BJ (cell line): Measurements from ENCODE around the gene MTUS2. TPM values are rescaled to one million over a fixed set of nuclear protein-coding genes. Genes with fewer than 3 reads are reported as not detected.

Source experiments
- CTCF ChIA-PET: fragments of 350-600 bp; formaldehyde crosslinking; extraction: SDS; loops from one replicate; lab custom pipeline; 2021; ENCODE audit warnings: antibody characterized with exemption, inconsistent platforms; lab: Yijun Ruan, JAX
- POLR2A ChIA-PET: fragments of 300-600 bp; sonication (Branson Sonifier 250); formaldehyde crosslinking; extraction: SDS; loops from one replicate; lab custom pipeline; 2021; ENCODE audit warnings: antibody characterized with exemption; lab: Charles Lee
- DNase-seq: peaks from one replicate; pipeline ENCODE4 v3.0.0-alpha.2; 2011; ENCODE audit warnings: low read depth
- H3K27me3 ChIP-seq: 2 replicates; pipeline ENCODE4 v1.6.0; 2011; ENCODE audit warnings: low read length; ENCODE audit not compliant: control insufficient read depth, insufficient read depth
- H3K36me3 ChIP-seq: 2 replicates; pipeline ENCODE4 v1.5.1; 2011; ENCODE audit warnings: low read length; ENCODE audit not compliant: control insufficient read depth, insufficient read depth
- H3K4me3 ChIP-seq: 2 replicates; pipeline ENCODE4 v1.5.1; 2011; ENCODE audit warnings: low read depth, mild to moderate bottlenecking, control low read depth, low read length
- CTCF ChIP-seq: IDR thresholded peaks from 2 replicates; pipeline ENCODE4 v1.5.1; 2011; ENCODE audit warnings: low read depth, mild to moderate bottlenecking, control low read depth, inconsistent platforms, low read length, moderate library complexity; ENCODE audit not compliant: insufficient read depth
- polyA plus RNA-seq: library from polyadenylated mRNA; depleted of rRNA; stranded (reverse); fragments of >200 nt; gene quantifications from 2 replicates; pipeline ENCODE4 v1.2.3, GENCODE V29; 2011

The MTUS2 gene
- polyA plus RNA-seq, 1 experiment = 0.05 TPM

- TF ChIP-seq CTCF = no peak
- no peak overlapping the region for H3K4me3 ChIP-seq
- no peaks in the 10 kb centered on the region for H3K36me3 ChIP-seq
- POLR2A ChIA-PET = no interaction called here
- H3K27me3 ChIP-seq = 0 out of 2 replicates have a peak, but pooled peaks cover 2% of the 10 kb centered on the region
- CTCF ChIA-PET = interaction anchor here (1.3 to 2.1 kb wide), 2 partner anchors 7 to 10 kb away, joined by 3 to 5 read pairs; no protein-coding TSS in a partner anchor
- no peak for DNase-seq
Measured at GRCh38 chr13:29355029-29355428, 534.9 kb downstream of the MTUS2 start.

GRCh38 chr13:29359181-29359580 lies 539.0 kb downstream of the MTUS2 start:
- Histone ChIP-seq H3K4me3 (no peak overlapping the region), H3K36me3 (no peaks in the 10 kb centered on the region), H3K27me3 (no peaks in the 10 kb centered on the region)
- ChIA-PET POLR2A (no interaction called here), CTCF (no interaction called here)
- DNase-seq = no peak
- TF ChIP-seq CTCF = no peak

- no peak for DNase-seq
- TF ChIP-seq CTCF = no peak
- no peaks in the 10 kb centered on the region for H3K36me3 ChIP-seq
- CTCF ChIA-PET = interaction anchor here (1.3 to 1.7 kb wide), 4 partner anchors 8 to 543 kb away, joined by 3 to 6 read pairs (median 4); no protein-coding TSS in a partner anchor
- 0 out of 2 replicates have a peak, but pooled peaks cover 1% of the 10 kb centered on the region for H3K27me3 ChIP-seq
- H3K4me3 ChIP-seq = no peak overlapping the region
- POLR2A ChIA-PET = no interaction called here
Measured at GRCh38 chr13:29361716-29362115, 541.6 kb downstream of the MTUS2 start.

GRCh38 chr13:29362849-29363604 lies 542.9 kb downstream of the MTUS2 start:
- H3K36me3 ChIP-seq = no peaks in the 10 kb centered on the region
- peak; percentile 96 for TF ChIP-seq CTCF
- no peak overlapping the region for H3K4me3 ChIP-seq
- 0 out of 2 replicates have a peak, but pooled peaks cover 6% of the 10 kb centered on the region for H3K27me3 ChIP-seq
- POLR2A ChIA-PET = no interaction called here
- CTCF ChIA-PET = interaction anchor here (0.7 to 3.4 kb wide), 11 partner anchors 8 to 544 kb away, joined by 3 to 22 read pairs (median 4); no protein-coding TSS in a partner anchor
- no peak for DNase-seq

- DNase-seq = no peak
- ChIA-PET CTCF (interaction anchor here (0.8 to 1.3 kb wide), 6 partner anchors 9 to 103 kb away, joined by 3 to 5 read pairs (median 4); no protein-coding TSS in a partner anchor), POLR2A (no interaction called here)
- no peaks in the 10 kb centered on the region for H3K36me3 ChIP-seq
- TF ChIP-seq CTCF = peak; percentile 64
- H3K4me3 ChIP-seq = no peak overlapping the region
- peaks cover 10% of the 10 kb centered on the region; the same call in 1 of the 2 replicates for H3K27me3 ChIP-seq
Measured at GRCh38 chr13:29369060-29369743, 549.1 kb downstream of the MTUS2 start.
